AG04450 (cell line): ENCODE data around the gene PREX1. TPM values are rescaled to one million over a fixed set of nuclear protein-coding genes. Genes with fewer than 3 reads are reported as not detected.
"Not testable (repeated sequence)": the region's sequence is repeated elsewhere in the genome, so short reads cannot be mapped to it uniquely, and the experiment has no call there.

Source experiments
- CTCF ChIA-PET: fragments of 300-600, 350-600 bp; formaldehyde crosslinking; extraction: SDS; loops from one replicate; lab custom pipeline; 2022; ENCODE audit warnings: antibody characterized with exemption, inconsistent platforms; lab: Charles Lee
- POLR2A ChIA-PET: fragments of 350-600 bp; formaldehyde crosslinking; extraction: SDS; loops from one replicate; lab custom pipeline; 2021; ENCODE audit warnings: antibody characterized with exemption, inconsistent platforms; lab: Yijun Ruan, JAX
- DNase-seq: peaks from one replicate; pipeline ENCODE4 v3.0.0-alpha.2; 2011; ENCODE audit warnings: low read depth, low spot score
- H3K27ac ChIP-seq: one replicate; pipeline ENCODE4 v1.5.1; 2012; ENCODE audit warnings: low read depth, low read length, control low read depth
- H3K27me3 ChIP-seq: one replicate; pipeline ENCODE4 v1.6.0; 2012; ENCODE audit warnings: low read length; ENCODE audit not compliant: control insufficient read depth, insufficient read depth
- H3K4me3 ChIP-seq: 2 replicates; pipeline ENCODE4 v1.5.1; 2011; ENCODE audit warnings: mild to moderate bottlenecking, low read depth, low read length, control low read depth
- H3K9me3 ChIP-seq: 2 replicates; pipeline ENCODE4 v1.5.1; 2012; ENCODE audit warnings: low read length; ENCODE audit not compliant: control insufficient read depth, insufficient read depth
- CTCF ChIP-seq: IDR thresholded peaks from 2 replicates; pipeline ENCODE4 v1.5.1; 2011; ENCODE audit warnings: low read depth, low read length, control low read depth, inconsistent platforms
- polyA plus RNA-seq: library from polyadenylated mRNA; depleted of rRNA; stranded (reverse); fragments of >200 nt; gene quantifications from 2 replicates; pipeline ENCODE4 v1.2.3, GENCODE V29; 2011

Gene PREX1
- polyA plus RNA-seq, 1 experiment: 0.69 TPM

- POLR2A ChIA-PET: no interaction called here
- CTCF ChIA-PET: no interaction called here
- DNase-seq: no peak
- H3K27me3 ChIP-seq: peaks cover 2% of the 10 kb centered on the region
- H3K27ac ChIP-seq: no peak overlapping the region
- no peak for TF ChIP-seq CTCF
- H3K9me3 ChIP-seq: no peaks in the 10 kb centered on the region
- no peak overlapping the region for H3K4me3 ChIP-seq
Observed at GRCh38 chr20:48846516-48847492, 19.0 kb upstream of the PREX1 start.

GRCh38 chr20:48845721-48846306, 18.0 kb upstream of the PREX1 start:
- Histone ChIP-seq H3K4me3 (no peak overlapping the region), H3K9me3 (no peaks in the 10 kb centered on the region), H3K27me3 (peaks cover 2% of the 10 kb centered on the region), H3K27ac (no peak overlapping the region)
- POLR2A ChIA-PET: no interaction called here
- no peak for DNase-seq
- CTCF ChIA-PET: interaction anchor here (0.6 to 1.3 kb wide), 4 partner anchors 59 to 400 kb away, joined by 3 to 8 read pairs (median 6); no protein-coding TSS in a partner anchor
- TF ChIP-seq CTCF: no peak

- Histone ChIP-seq H3K27me3 (peaks cover under 1% of the 10 kb centered on the region), H3K27ac (no peak overlapping the region), H3K9me3 (no peaks in the 10 kb centered on the region), H3K4me3 (no peak overlapping the region)
- POLR2A ChIA-PET: no interaction called here
- no peak for TF ChIP-seq CTCF
- no peak for DNase-seq
- CTCF ChIA-PET: interaction anchor here (1.3 kb wide), 1 partner anchor 187 kb away, joined by 7 read pairs; no protein-coding TSS in a partner anchor
Observed at GRCh38 chr20:48844996-48845395, 17.2 kb upstream of the PREX1 start.

GRCh38 chr20:48843896-48844295, 16.1 kb upstream of the PREX1 start:
- CTCF ChIA-PET, H3K9me3 ChIP-seq, H3K27ac ChIP-seq, POLR2A ChIA-PET, DNase-seq, H3K4me3 ChIP-seq, H3K27me3 ChIP-seq: not testable (repeated sequence)

- Histone ChIP-seq H3K27ac (no peak overlapping the region), H3K9me3 (no peaks in the 10 kb centered on the region), H3K27me3 (no peaks in the 10 kb centered on the region), H3K4me3 (no peak overlapping the region)
- DNase-seq: no peak
- ChIA-PET POLR2A (no interaction called here), CTCF (no interaction called here)
- TF ChIP-seq CTCF: no peak
Observed at GRCh38 chr20:48843057-48843806, 15.4 kb upstream of the PREX1 start.
